Measurements from ENCODE around the gene ACACB.
A peak's percentile ranks its signal among the peaks of the same experiment; 100 is the strongest.

ACACB gene

DNA sequence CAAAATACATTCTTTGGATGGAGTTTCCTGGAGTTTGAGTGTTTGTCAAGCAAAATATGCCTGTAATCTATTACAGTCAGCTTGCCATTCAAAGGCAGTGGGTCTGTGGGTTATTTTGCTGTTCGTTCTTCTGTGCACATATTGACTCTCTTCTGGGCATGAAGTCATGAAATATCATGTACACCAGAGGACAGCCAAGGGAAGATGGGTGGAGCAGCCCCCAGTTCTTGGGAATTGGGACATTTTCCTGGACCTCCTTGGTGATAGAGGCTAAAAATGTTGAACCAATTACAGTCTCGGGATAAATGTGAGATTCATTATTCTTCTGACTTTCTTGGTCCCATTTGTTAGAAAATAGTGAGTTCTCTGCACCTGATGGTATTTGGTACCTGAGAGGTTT is 103.6 kb downstream of the ACACB start:
- DNase-seq (ENCODE audit: low spot score): no peak

DNA sequence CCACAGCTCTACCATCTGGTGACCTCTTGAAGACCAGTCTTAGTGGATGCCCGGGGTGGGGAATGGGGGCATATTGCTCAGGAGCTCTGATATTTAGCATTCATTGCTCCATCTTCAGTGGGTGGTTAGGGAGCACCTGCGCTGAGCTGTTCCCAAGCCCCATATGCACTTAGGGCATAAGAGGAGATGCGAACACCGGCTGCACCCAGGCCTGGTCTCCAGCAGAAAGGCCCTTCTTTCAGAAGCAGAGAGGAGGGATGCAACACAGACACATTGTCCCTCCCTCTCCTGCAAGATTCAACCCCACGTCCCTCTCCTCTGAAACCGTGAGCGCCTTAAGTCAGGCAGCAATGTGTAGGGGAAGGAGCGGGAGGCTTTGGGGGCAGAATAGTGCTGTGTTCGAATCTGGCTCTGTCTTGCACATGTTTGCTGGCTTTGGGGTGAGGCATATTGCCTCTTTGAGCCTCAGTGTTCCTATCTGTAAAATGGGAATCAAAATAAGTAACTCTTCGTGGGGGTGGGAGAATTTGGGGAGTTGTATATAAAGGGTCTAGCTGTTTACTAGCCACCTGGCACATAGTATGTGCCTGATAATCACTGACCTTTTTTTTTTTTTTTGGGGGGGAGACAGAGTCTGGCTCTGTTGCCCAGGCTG is 105.0 kb downstream of the ACACB start:
- DNase-seq (ENCODE audit: low spot score): no peak

DNA sequence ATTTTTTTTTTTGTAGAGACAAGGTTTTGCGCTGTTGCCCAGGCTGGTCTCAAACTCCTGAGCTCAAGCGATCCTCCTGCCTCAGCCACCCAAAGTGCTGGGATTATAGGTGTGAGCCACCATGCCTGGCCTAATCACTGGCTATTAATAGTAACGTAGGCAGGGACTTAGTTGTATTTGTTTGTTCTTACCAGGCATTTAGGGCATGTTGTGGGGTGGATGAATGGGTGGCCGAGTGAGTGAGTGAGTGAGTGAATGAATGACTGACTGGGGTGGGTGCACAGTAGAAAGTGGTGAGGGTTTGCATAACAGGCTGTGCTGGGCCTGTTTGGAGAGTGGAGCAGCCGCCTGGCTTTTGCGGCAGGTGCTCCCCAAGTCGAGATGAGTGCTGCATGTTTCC is 105.7 kb downstream of the ACACB start:
- no peak for DNase-seq (ENCODE audit: low spot score)

DNA sequence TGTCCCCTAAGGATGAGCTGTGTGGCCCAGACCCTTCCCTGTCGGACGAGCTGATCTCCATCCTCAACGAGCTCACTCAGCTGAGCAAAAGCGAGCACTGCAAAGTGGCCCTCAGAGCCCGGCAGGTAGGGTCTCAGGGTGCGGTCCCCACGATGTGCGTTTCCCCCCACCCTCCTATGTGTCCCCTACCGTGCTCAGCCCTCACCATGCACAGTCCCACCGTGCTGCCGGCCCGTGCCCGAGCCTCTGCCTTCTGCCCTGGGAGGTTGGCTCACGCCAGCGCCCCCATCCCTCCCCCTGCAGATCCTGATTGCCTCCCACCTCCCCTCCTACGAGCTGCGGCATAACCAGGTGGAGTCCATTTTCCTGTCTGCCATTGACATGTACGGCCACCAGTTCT is 106.1 kb downstream of the ACACB start:
- DNase-seq (ENCODE audit: low spot score): no peak

DNA sequence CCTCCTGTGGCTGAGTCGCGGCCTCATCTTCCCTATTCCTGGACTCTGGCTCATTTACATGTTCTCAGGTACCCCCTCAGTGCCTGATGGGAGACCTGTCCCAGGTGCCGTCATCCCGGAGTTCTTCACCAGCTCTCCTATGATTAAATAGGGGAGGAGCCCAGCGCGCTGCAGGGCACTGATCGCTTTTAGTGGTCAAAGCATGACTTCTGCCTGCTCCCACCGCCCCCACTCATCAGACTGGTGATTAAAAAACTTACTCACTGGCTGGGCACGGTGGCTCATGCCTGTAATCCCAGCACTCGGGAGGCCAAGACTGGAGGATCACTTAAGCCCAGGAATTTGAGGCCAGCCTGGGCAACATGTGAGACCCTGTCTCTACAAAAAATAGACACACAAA is 106.8 kb downstream of the ACACB start:
- no peak for DNase-seq (ENCODE audit: low spot score)

DNA sequence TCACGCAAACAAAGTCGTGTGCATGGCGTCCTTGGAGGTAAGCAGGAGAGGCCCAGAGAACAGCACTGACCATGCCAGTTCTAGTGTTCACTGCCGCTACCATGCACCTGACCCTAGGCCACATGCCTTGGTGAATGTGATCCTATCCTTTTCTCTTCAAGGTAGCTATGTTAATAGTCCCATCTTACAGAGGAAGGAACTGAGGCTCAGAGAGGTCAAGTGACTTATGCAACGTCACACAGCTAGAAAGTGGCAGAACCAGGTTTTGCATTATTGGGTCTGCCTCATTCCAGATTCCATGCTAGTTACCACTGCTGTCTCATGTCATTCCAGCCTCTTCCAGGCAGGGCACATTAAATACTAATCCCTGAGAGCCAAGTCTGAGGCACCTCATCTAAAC is 107.5 kb downstream of the ACACB start:
- DNase-seq (ENCODE audit: low spot score): no peak

DNA sequence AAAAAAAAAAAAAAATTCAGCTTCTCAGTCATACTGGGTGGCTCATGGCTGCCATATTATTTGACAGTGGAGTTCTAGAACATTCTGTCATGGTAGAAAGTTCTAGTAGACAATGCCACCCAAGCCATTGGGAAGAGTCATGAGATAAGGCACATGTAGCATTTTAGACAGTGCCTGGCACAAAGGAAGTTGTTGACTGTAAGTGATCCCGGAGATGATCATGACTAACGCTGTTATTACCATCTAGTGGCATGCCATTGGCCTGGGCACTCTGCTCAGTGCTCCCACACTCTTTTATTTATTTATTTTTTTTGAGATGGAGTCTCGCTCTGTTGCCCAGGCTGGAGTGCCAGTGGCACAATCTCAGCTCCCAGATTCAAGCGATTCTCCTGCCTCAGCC is 112.3 kb downstream of the ACACB start:
- no peak for DNase-seq (ENCODE audit: low spot score)

DNA sequence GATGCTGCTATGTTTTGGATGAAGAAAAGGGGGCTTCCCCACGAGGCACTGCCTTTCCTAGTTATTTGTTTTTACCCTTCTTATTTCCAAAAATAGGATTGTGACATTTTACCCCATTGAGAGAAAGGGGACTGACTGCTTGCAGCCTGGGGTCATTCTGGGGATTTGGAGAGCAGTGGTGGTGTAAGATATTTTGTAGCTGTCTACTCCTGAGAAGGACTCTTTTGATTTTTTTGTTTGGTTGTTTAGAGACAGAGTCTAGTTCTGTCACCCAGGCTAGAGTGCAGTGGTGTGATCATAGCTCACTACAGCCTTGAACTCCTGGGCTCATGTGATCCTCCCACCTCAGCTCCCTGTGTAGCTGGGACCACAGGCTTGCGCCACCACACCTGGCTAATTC is 113.8 kb downstream of the ACACB start:
- no peak for DNase-seq (ENCODE audit: low spot score)

DNA sequence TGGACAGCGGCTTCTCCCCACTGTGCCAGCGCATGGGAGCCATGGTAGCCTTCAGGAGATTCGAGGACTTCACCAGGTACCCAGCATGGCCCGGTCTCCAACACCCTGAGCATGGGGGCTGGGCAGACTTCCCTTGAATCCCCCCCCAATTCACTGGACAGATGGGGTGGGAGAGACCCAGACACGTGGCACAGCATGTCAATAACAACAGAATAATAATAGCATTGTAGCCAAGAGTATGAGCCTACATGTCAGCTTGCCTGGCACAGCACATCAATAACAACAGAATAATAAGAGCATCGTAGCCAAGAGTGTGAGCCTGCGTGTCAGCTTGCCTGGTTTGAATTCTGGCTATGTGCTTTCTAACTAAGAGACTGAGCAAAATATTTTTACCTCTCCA is 116.3 kb downstream of the ACACB start:
- peak; percentile 73 for DNase-seq (ENCODE audit: low spot score)

DNA sequence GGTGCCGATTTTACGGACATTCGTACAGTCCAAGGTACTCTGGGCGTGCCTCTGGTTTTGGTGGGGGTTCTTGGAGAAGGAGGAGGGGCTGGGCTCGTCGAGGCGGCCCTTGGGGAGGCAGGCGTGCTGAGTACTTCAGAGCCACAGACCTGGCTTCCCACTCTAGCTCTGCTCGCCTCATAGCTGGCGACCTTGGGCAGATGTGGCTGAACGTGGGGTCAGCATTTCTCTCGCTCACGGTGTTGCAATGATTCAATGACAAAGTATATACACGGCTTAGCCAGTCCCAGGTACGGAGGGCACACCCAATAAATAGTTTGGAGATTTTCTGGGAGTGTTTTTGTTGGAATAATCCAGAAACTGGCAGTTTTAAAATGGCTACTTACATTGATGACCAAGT is 117.6 kb downstream of the ACACB start:
- no peak for DNase-seq (ENCODE audit: low spot score)

DNA sequence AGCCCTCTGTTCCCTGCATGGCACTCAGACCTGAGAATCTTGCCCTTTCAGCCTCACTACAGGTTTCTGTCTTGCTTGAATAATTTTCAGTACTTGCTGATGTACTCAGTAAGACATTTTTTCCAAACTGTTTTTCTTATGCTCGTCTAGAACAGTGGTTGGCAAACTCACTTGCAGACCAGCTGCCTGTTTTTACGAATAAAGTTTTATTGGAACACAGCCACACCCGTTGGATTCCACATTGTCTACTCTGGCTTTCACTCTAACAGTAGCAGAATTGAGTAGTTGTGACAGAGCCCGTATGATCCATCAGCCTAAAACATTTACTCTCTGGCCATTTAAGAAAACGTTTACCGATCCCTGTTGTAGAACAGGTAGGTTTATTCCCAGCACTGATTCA is 119.9 kb downstream of the ACACB start:
- DNase-seq (ENCODE audit: low spot score): no peak

DNA sequence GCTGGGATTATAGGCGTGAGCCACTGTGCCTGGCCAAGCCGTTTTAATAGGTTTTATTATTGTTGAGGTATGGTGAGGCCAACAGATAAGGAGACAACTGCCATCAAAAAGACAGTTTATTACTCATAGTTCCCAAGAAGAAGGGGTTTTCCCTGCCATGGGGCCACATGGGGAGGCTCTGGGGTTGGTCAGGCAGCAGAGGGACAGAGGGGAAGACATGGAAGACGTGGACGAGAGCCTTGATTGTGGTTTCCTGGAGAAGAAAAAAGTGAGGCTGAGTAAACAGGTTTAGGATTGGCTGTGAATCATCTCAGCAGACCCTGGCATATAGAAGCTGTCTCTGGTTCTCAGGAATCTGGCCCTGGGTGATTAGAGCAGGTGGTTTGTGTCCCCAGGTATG is 122.8 kb downstream of the ACACB start:
- no peak for DNase-seq (ENCODE audit: low spot score)

DNA sequence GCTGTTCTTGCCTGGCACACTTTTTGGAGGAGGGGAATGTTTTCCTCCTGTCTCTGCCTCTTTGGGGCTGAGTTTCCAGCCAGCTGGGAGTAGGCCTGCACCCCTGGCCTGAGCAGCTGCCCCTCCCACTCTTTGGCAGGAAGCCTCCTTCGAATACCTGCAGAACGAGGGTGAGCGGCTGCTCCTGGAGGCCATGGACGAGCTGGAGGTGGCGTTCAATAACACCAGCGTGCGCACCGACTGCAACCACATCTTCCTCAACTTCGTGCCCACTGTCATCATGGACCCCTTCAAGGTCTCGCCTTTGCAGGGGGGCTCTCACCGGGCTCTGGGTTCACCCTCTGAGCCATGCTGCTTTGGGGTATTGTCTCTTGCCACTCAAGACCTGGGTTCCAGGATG is 123.3 kb downstream of the ACACB start:
- no peak for DNase-seq (ENCODE audit: low spot score)

DNA sequence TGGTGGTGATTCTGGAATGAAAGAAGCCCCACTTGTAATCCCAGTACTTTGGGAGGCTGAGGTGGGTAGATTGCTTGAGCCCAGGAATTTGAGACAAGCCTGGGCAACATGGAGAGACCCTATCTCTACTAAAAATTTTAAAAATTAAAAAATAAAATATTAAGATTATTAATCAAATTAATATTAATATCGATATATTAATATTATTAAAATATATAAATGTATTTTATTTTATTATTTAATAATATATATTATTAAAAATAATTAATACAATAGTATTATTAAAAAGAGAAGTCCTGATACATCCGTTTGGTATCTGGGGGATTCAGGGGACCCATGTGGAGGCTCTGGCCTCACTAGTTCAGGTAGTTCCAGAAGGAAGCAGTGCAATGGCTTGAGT is 124.0 kb downstream of the ACACB start:
- no peak for DNase-seq (ENCODE audit: low spot score)

DNA sequence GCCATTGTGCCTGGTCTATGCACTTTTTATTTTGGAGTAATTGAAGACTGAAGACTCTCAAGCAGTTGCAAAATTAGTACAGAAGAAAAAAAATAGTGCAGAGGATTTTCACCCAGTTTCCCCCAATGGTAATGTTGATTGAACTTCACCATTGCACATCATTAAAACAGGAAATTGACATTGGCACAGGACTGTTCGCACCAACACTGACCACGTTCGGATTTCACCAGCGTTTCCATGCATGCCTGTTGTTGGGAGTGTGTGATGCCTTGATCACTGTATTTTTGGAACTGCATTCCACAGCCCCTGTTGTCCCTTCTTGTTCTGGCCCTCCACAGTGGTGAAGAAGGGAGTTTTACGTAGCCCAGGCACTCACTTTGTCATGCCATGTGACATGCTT is 125.5 kb downstream of the ACACB start:
- DNase-seq (ENCODE audit: low spot score): no peak

DNA sequence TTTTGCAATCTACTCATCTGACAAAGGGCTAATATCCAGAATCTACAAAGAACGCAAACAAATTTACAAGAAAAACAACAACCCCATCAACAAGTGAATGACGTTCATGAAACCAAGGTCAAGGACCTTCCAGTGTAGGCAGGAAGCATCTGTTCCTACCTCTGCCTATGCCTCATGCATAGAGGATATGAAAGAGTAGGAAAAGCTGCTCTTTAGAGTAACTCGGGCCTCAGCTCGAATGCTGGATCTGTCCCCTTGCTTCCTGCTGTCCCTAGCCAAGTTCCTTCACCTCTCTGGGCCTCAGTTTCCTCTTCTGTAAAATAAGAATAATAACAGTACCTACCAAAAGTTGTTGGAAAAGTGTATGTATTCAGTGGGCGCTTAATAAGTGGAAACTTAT is 127.7 kb downstream of the ACACB start:
- no peak for DNase-seq (ENCODE audit: low spot score)

DNA sequence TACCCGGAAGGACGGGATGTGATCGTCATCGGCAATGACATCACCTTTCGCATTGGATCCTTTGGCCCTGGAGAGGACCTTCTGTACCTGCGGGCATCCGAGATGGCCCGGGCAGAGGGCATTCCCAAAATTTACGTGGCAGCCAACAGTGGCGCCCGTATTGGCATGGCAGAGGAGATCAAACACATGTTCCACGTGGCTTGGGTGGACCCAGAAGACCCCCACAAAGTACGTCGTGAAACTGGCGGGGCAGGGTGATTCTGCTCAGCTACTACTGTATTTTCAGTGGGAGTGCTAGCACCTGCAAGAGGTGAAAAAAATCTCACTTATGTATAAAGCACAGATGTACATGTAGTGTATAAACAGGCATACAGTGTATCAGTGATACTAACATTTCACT is 129.8 kb downstream of the ACACB start:
- no peak for DNase-seq (ENCODE audit: low spot score)

DNA sequence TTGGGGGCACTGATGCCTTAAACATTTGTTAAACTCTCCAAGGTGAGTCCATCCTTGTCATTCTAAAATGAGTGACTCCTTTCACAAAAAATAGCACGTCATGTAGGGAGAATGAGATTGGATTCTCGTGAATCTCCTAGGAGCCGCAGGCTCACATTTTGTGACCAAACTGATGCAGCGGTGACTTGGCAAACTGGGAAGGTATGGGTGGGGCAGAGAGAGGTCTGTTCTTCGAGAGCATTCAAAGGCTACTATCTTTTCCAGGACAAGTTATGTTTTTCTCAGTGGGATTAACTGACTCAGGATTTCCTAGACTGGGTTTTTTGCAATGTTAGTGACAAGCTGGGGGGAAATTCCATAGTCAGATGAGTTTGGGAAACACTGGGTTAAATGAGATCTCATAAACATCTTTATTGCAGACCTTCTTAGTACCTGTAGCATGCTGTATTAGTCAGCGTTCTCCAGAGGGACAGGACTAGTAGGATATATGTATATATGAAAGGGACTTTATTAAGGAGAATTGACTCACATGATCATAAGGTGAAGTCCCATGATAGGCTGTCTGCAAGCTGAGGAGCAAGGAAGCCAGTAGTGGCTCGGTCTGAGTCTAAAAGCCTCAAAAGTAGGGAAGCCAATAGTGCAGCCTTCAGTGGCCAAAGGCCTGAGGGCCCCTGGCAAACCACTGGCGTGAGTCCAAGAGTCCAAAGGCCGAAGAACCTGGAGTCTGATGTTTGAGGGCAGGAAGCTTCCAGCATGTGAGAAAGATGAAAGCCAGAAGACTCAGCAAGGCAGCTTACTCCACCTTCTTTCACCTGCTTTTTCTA is 131.7 kb downstream of the ACACB start:
- DNase-seq (ENCODE audit: low spot score): no peak

DNA sequence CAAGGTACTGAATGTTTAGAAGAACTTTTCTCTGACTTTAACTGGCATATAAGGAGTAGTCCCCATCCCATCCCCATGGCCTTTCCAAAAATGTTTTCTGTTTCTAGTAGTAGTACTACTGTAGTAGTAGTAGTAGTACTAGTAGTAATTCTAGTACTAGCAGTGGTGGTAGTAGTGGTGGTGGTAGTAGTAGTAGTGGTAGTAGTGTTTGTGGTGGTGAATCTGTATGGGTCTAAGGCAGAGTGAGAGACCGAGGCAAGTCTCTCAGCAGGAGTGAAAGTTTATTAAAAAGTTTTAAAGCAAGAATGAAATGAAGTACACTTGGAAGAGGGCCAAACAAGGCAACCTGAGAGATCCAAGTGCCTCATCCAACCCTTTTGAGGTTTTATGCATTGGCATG is 134.1 kb downstream of the ACACB start:
- DNase-seq (ENCODE audit: low spot score): no peak

DNA sequence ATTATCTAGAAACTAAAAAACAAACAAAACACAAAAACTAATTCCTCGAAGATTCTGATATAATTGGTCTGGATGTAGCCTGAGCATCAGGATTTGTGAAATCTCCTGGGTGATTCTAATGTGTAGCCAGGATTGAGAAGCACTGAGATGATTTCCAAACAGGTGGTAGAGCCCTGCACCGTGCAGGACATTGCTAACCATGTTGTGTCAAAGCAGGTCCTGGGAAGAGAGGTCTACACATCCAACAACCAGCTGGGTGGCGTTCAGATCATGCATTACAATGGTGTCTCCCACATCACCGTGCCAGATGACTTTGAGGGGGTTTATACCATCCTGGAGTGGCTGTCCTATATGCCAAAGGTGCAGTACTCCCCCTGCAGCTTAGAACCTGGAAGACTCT is 136.4 kb downstream of the ACACB start:
- no peak for DNase-seq (ENCODE audit: low spot score)

DNA sequence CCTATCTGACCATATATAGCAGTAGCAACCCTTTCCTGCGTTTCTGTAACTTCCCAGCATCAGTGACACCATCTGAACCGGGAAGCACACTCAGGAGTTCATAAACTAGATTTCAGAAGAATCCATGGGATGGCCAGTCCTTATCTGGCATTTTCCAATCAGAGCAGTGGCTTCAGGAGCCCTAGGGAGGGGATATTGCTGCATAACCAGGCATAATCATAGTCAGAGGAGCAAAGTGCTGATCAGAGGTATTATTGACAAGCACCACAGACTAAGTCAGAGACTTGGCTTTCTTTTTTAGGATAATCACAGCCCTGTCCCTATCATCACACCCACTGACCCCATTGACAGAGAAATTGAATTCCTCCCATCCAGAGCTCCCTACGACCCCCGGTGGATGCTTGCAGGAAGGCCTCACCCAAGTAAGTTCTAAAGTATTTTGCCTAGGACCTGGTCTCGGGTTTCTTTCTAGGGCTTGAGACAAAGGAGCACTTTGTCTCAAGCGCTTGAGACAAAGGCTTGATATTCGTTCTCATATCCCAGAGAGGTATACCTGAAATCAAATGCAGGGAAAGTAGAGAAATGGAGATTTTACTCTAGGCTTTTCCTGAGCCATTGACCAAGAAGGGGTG is 137.6 kb downstream of the ACACB start:
- no peak for DNase-seq (ENCODE audit: low spot score)

DNA sequence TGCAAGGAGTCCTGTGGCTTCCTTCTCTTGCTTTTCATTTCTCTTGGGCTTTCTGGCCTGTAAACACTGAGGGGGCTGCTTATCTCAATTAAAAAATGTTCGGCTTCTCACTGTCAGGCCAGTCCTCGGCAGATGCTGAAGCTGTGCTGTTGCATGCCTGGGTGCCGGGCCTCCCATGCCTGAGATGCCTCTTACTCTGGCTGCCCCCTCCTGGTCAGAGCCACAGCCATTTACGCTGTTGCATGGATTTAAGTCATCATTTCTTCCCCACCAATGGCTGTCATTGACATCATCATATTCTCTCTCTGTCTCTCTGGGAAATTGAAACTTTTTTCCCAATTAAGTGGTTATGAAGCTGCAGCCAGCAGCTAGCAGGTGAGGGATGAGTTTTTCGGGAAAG is 139.0 kb downstream of the ACACB start:
- DNase-seq (ENCODE audit: low spot score): peak; percentile 24

DNA sequence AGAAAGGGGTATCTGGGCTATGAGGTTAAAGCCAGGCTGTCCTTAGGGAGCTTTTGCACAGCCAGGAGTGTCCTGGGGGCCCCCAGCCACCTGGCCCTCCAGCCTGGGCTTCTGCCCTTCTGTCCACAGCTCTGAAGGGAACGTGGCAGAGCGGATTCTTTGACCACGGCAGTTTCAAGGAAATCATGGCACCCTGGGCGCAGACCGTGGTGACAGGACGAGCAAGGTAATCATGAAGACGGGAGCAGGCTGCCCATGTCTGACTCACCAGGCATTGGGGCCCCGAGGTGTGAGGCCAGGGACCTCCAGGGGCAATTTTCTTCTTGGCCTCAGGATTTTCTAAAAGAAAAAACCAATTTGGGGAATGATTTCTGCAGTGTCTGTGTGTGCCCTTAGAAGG is 139.6 kb downstream of the ACACB start:
- DNase-seq (ENCODE audit: low spot score): no peak

DNA sequence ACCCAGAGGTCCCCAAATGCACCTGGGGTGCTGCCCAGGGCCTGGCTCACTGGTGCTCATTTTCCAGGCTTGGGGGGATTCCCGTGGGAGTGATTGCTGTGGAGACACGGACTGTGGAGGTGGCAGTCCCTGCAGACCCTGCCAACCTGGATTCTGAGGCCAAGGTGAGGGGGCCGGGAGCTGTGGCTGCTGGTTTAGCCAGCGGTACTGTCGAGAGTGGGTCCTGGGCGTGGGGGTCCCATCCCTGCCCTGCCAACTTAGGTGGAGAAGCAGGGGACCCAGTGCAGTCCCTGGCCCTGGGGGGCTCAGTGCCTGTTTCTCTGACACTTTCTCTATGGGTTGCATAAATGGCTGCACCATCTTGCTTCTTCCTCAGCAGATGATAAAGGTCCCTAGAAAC is 141.8 kb downstream of the ACACB start:
- no peak for DNase-seq (ENCODE audit: low spot score)
